HepG2 (cell line): ENCODE measurements around the gene DDO. TPM values are rescaled to one million over a fixed set of nuclear protein-coding genes. Genes with fewer than 3 reads are reported as not detected.

Experiments
- AGO1 ChIP-seq: fragments of 200-400 bp; formaldehyde crosslinking; IDR thresholded peaks from 2 replicates; pipeline ENCODE4 v1.6.1; 2017; ENCODE audit warnings: mild to moderate bottlenecking, low read depth, low read length, moderate library complexity; ENCODE audit not compliant: poor library complexity, severe bottlenecking
- CEBPG ChIP-seq: IDR thresholded peaks from 2 replicates; pipeline ENCODE4 v1.6.1; 2016
- KLF6 ChIP-seq: IDR thresholded peaks from 2 replicates; pipeline ENCODE4 v1.8.0; 2016; ENCODE audit warnings: missing biosample characterization, missing genetic modification reagents
- MTA3 ChIP-seq: sonication (generic); formaldehyde crosslinking; IDR thresholded peaks from 2 replicates; pipeline ENCODE4 v1.4.0; 2020; ENCODE audit warnings: missing genetic modification reagents
- MYPOP ChIP-seq: sonication (generic); formaldehyde crosslinking; IDR thresholded peaks from 2 replicates; pipeline ENCODE4 v1.8.1; 2023; ENCODE audit warnings: mild to moderate bottlenecking, moderate library complexity, missing genetic modification reagents
- NCOR1 ChIP-seq: fragments of 200-600 bp; sonication (generic); IDR thresholded peaks from 2 replicates; pipeline ENCODE4 v1.7.0; 2017; ENCODE audit warnings: antibody characterized with exemption, low read length, borderline replicate concordance
- THAP11 ChIP-seq: IDR thresholded peaks from 2 replicates; pipeline ENCODE4 v1.6.1; 2016; ENCODE audit warnings: missing biosample characterization, missing genetic modification reagents
- ZBTB37 ChIP-seq: sonication (generic); formaldehyde crosslinking; IDR thresholded peaks from 2 replicates; pipeline ENCODE4 v1.4.0; 2020; ENCODE audit warnings: mild to moderate bottlenecking, missing genetic modification reagents
- ZBTB42 ChIP-seq: sonication (generic); formaldehyde crosslinking; IDR thresholded peaks from 2 replicates; pipeline ENCODE4 v1.5.0; 2020; ENCODE audit warnings: mild to moderate bottlenecking, missing genetic modification reagents
- ZNF318 ChIP-seq: sonication (generic); formaldehyde crosslinking; IDR thresholded peaks from 2 replicates; pipeline ENCODE4 v1.4.0; 2020; ENCODE audit warnings: mild to moderate bottlenecking, missing genetic modification reagents
- ZNF652 ChIP-seq: IDR thresholded peaks from 2 replicates; pipeline ENCODE4 v1.6.1; 2016; ENCODE audit warnings: low read depth, borderline replicate concordance
- ZNF784 ChIP-seq: sonication (generic); formaldehyde crosslinking; IDR thresholded peaks from 2 replicates; pipeline ENCODE4 v1.5.1; 2020; ENCODE audit warnings: missing genetic modification reagents, mild to moderate bottlenecking, borderline replicate concordance
- ZNF839 ChIP-seq: sonication (generic); formaldehyde crosslinking; IDR thresholded peaks from 2 replicates; pipeline ENCODE4 v1.4.0; 2020; ENCODE audit warnings: missing genetic modification reagents, mild to moderate bottlenecking, borderline replicate concordance
- polyA plus RNA-seq, 8 experiments: library from polyadenylated mRNA; depleted of rRNA in 3 of 8; stranded (reverse) in 7 of 8; unstranded in 1 of 8; fragments of >200 nt; fragmentation: Illumina TruSeq in 4 of 8; extraction: Trizol in 4 of 8; gene quantifications; 2 replicates each; pipeline versions ENCODE4 v1.2.1 to v1.2.3, GENCODE V29; 2011 to 2016; ENCODE audit warnings: low read depth in 4 of 8, missing spikeins in 1 of 8, mixed read lengths in 1 of 8; ENCODE audit not compliant: insufficient read depth in 1 of 8
- total RNA-seq, 5 experiments: library from RNA; depleted of rRNA; stranded (reverse); fragments of >200 nt; fragmentation: Illumina TruSeq; extraction: Trizol; gene quantifications; 2 replicates each; pipeline ENCODE4 v1.2.3, GENCODE V29; 2016; ENCODE audit warnings: low read depth in 1 of 5

Gene DDO
- total and polyA plus RNA-seq, 2 of the 13 experiments (the other 11 are each of a cell fraction or from before 2014, with no cell fraction given) = 6.1 to 10.3 TPM

GRCh38 chr6:110419028-110419739, 3.8 kb upstream of the DDO start (continued):
- TF ChIP-seq ZBTB37 (CRISPR knock-in tag) (no peak), ZNF652 (CRISPR knock-in tag) (peak; percentile 99), ZNF839 (CRISPR knock-in tag) (no peak), ZNF318 (no peak), AGO1 (no peak), KLF6 (peak; percentile 41; the same call in 1 of the 2 replicates), ZBTB42 (no peak), MTA3 (CRISPR knock-in tag) (no peak), CEBPG (CRISPR knock-in tag) (no peak), MYPOP (peak; percentile 49; the same call in 1 of the 2 replicates), ZNF784 (CRISPR knock-in tag) (0 out of 2 replicates have a peak, but pooled peaks have one; percentile 53), NCOR1 (peak; percentile 65; the same call in 1 of the 2 replicates), THAP11 (CRISPR knock-in tag) (no peak; the same call in 1 of the 2 replicates)
